HepG2 (cell line): Measurements from ENCODE around the gene PRR36. TPM values are rescaled to one million over a fixed set of nuclear protein-coding genes. Genes with fewer than 3 reads are reported as not detected.

ENCODE experiments used
- CHCHD3 ChIP-seq: sonication (generic); formaldehyde crosslinking; IDR thresholded peaks from 2 replicates; pipeline ENCODE4 v1.8.0; 2022; ENCODE audit warnings: mild to moderate bottlenecking, missing genetic modification reagents, moderate library complexity
- ERF ChIP-seq: IDR thresholded peaks from 2 replicates; pipeline ENCODE4 v1.6.1; 2018; ENCODE audit warnings: missing biosample characterization, missing genetic modification reagents
- ESRRA ChIP-seq: sonication (generic); formaldehyde crosslinking; IDR thresholded peaks from 2 replicates; pipeline ENCODE4 v1.5.1; 2020; ENCODE audit warnings: mild to moderate bottlenecking, low read depth, missing genetic modification reagents
- FOXK2 ChIP-seq: fragments of 450-650 bp; IDR thresholded peaks from 2 replicates; pipeline ENCODE4 v1.6.1; 2016
- GTF2F1 ChIP-seq: fragments of 150-350 bp; IDR thresholded peaks from 2 replicates; pipeline ENCODE4 v1.6.1; 2014; ENCODE audit warnings: low read length
- KLF15 ChIP-seq: sonication (generic); formaldehyde crosslinking; IDR thresholded peaks from 2 replicates; pipeline ENCODE4 v1.8.1; 2023; ENCODE audit warnings: borderline replicate concordance, mild to moderate bottlenecking, inconsistent platforms, missing genetic modification reagents, mixed read lengths
- MYC ChIP-seq: sonication (generic); formaldehyde crosslinking; IDR thresholded peaks from 2 replicates; pipeline ENCODE4 v1.9.0; 2021; ENCODE audit warnings: missing genetic modification reagents, borderline replicate concordance
- ONECUT2 ChIP-seq: sonication (generic); formaldehyde crosslinking; IDR thresholded peaks from 2 replicates; pipeline ENCODE4 v1.4.0; 2020; ENCODE audit warnings: missing genetic modification reagents
- THAP11 ChIP-seq: IDR thresholded peaks from 2 replicates; pipeline ENCODE4 v1.6.1; 2016; ENCODE audit warnings: missing biosample characterization, missing genetic modification reagents
- ZNF510 ChIP-seq: sonication (generic); formaldehyde crosslinking; IDR thresholded peaks from 2 replicates; pipeline ENCODE4 v1.4.0; 2020; ENCODE audit warnings: low read depth, mild to moderate bottlenecking, missing genetic modification reagents
- ZNF547 ChIP-seq: sonication (generic); formaldehyde crosslinking; IDR thresholded peaks from 2 replicates; pipeline ENCODE4 v1.5.1; 2020; ENCODE audit warnings: mild to moderate bottlenecking, missing genetic modification reagents
- ZNF790 ChIP-seq: sonication (generic); formaldehyde crosslinking; IDR thresholded peaks from 2 replicates; pipeline ENCODE4 v1.8.0; 2022; ENCODE audit warnings: missing genetic modification reagents, mild to moderate bottlenecking, borderline replicate concordance
- ZNF850 ChIP-seq: sonication (generic); formaldehyde crosslinking; conservative IDR thresholded peaks from 2 replicates; pipeline ENCODE4 v1.9.0; 2021; ENCODE audit warnings: mild to moderate bottlenecking, missing genetic modification reagents
- ZNF879 ChIP-seq: sonication (generic); formaldehyde crosslinking; IDR thresholded peaks from 2 replicates; pipeline ENCODE4 v1.8.1; 2023; ENCODE audit warnings: missing genetic modification reagents
- polyA plus RNA-seq, 8 experiments: library from polyadenylated mRNA; depleted of rRNA in 3 of 8; stranded (reverse) in 7 of 8; unstranded in 1 of 8; fragments of >200 nt; fragmentation: Illumina TruSeq in 4 of 8; extraction: Trizol in 4 of 8; gene quantifications; 2 replicates each; pipeline versions ENCODE4 v1.2.1 to v1.2.3, GENCODE V29; 2011 to 2016; ENCODE audit warnings: low read depth in 4 of 8, missing spikeins in 1 of 8, mixed read lengths in 1 of 8; ENCODE audit not compliant: insufficient read depth in 1 of 8
- total RNA-seq, 5 experiments: library from RNA; depleted of rRNA; stranded (reverse); fragments of >200 nt; fragmentation: Illumina TruSeq; extraction: Trizol; gene quantifications; 2 replicates each; pipeline ENCODE4 v1.2.3, GENCODE V29; 2016; ENCODE audit warnings: low read depth in 1 of 5
- TF ChIP-seq, protein P1 (sequence below): sonication (generic); formaldehyde crosslinking; IDR thresholded peaks from 2 replicates; pipeline ENCODE4 v1.4.0; 2020; ENCODE audit warnings: low read depth, missing genetic modification reagents
- TF ChIP-seq, protein P2 (sequence below): sonication (generic); formaldehyde crosslinking; IDR thresholded peaks from 2 replicates; pipeline ENCODE4 v1.8.0; 2022; ENCODE audit warnings: mild to moderate bottlenecking, missing genetic modification reagents, moderate library complexity
- TF ChIP-seq, protein P3 (sequence below): sonication (generic); formaldehyde crosslinking; IDR thresholded peaks from 2 replicates; pipeline ENCODE4; 2020; ENCODE audit warnings: missing genetic modification reagents, mild to moderate bottlenecking, borderline replicate concordance
- TF ChIP-seq, protein P4 (sequence below): sonication (generic); formaldehyde crosslinking; IDR thresholded peaks from 2 replicates; pipeline ENCODE4 v1.8.0; 2022; ENCODE audit warnings: mild to moderate bottlenecking, missing genetic modification reagents, borderline replicate concordance
- TF ChIP-seq, protein P5 (sequence below): sonication (generic); formaldehyde crosslinking; IDR thresholded peaks from 2 replicates; pipeline ENCODE4 v1.4.0; 2020; ENCODE audit warnings: low read depth, mild to moderate bottlenecking, missing genetic modification reagents

Gene PRR36
- total and polyA plus RNA-seq, 2 of the 13 experiments (the other 11 are each of a cell fraction or from before 2014, with no cell fraction given), result 0.07 to 0.17 TPM

DNA sequence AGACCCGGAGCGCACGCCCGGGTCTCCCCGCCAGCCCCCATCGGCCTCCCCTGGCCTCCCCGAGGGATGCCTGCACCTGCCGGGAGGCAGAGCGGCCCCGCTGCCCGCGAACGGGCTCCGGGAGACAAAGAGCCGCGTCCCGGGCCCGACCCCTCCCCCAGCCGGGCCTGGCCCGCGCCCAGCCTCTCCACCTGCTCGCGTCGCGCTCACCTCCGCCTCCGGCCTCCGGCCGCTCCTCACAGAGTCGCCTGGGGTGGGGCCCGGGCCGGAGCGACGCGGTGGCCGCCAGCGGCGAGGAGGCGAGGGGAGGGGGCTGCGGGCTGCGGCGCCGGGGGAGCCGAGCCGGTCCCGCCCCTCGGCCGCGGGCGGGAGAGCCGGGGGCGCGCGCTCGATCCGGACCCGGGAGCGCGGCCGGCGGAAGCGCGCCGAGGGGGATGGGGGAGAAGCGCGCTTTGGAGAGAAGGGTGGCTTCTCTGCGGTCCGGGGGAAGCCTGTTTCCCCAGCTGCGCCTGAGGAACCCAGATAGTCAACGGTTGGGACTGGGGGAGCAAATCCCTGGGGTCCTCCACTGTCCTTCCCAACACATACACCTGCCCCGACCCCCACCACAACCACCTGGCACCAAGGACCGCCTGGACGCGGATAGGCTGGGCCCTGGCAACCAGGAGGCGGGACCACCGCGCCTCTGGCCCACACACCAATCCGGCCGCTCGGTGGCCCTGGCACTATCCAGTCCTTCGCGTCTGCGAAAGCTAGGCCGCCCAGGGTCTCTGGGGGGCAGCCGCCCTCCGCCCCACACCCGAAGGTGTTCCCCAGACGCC lies at the start of gene PRR36 (continued):
- TF ChIP-seq, protein P1, sequence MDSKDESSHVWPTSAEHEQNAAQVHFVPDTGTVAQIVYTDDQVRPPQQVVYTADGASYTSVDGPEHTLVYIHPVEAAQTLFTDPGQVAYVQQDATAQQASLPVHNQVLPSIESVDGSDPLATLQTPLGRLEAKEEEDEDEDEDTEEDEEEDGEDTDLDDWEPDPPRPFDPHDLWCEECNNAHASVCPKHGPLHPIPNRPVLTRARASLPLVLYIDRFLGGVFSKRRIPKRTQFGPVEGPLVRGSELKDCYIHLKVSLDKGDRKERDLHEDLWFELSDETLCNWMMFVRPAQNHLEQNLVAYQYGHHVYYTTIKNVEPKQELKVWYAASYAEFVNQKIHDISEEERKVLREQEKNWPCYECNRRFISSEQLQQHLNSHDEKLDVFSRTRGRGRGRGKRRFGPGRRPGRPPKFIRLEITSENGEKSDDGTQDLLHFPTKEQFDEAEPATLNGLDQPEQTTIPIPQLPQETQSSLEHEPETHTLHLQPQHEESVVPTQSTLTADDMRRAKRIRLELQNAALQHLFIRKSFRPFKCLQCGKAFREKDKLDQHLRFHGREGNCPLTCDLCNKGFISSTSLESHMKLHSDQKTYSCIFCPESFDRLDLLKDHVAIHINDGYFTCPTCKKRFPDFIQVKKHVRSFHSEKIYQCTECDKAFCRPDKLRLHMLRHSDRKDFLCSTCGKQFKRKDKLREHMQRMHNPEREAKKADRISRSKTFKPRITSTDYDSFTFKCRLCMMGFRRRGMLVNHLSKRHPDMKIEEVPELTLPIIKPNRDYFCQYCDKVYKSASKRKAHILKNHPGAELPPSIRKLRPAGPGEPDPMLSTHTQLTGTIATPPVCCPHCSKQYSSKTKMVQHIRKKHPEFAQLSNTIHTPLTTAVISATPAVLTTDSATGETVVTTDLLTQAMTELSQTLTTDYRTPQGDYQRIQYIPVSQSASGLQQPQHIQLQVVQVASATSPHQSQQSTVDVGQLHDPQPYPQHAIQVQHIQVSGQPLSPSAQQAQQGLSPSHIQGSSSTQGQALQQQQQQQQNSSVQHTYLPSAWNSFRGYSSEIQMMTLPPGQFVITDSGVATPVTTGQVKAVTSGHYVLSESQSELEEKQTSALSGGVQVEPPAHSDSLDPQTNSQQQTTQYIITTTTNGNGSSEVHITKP, result no peak
- TF ChIP-seq KLF15 (CRISPR knock-in tag) (no peak), FOXK2 (no peak), ZNF879 (no peak), ZNF790 (peak; percentile 45; the same call in 1 of the 2 replicates), ONECUT2 (CRISPR knock-in tag) (no peak), ZNF850 (CRISPR knock-in tag) (no peak), CHCHD3 (no peak), MYC (CRISPR knock-in tag) (no peak; the same call in 1 of the 2 replicates), ZNF510 (CRISPR knock-in tag) (no peak), ERF (CRISPR knock-in tag) (no peak), THAP11 (0 out of 2 replicates have a peak, but pooled peaks have one; percentile 8), ZNF547 (no peak), ESRRA (CRISPR knock-in tag) (no peak), GTF2F1 (no peak)
- TF ChIP-seq, protein P2, sequence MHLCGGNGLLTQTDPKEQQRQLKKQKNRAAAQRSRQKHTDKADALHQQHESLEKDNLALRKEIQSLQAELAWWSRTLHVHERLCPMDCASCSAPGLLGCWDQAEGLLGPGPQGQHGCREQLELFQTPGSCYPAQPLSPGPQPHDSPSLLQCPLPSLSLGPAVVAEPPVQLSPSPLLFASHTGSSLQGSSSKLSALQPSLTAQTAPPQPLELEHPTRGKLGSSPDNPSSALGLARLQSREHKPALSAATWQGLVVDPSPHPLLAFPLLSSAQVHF (CRISPR knock-in tag), result no peak
- TF ChIP-seq, protein P3, sequence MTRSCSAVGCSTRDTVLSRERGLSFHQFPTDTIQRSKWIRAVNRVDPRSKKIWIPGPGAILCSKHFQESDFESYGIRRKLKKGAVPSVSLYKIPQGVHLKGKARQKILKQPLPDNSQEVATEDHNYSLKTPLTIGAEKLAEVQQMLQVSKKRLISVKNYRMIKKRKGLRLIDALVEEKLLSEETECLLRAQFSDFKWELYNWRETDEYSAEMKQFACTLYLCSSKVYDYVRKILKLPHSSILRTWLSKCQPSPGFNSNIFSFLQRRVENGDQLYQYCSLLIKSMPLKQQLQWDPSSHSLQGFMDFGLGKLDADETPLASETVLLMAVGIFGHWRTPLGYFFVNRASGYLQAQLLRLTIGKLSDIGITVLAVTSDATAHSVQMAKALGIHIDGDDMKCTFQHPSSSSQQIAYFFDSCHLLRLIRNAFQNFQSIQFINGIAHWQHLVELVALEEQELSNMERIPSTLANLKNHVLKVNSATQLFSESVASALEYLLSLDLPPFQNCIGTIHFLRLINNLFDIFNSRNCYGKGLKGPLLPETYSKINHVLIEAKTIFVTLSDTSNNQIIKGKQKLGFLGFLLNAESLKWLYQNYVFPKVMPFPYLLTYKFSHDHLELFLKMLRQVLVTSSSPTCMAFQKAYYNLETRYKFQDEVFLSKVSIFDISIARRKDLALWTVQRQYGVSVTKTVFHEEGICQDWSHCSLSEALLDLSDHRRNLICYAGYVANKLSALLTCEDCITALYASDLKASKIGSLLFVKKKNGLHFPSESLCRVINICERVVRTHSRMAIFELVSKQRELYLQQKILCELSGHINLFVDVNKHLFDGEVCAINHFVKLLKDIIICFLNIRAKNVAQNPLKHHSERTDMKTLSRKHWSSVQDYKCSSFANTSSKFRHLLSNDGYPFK (CRISPR knock-in tag), result 0 out of 2 replicates have a peak, but pooled peaks have one; percentile 45
- TF ChIP-seq, protein P4, sequence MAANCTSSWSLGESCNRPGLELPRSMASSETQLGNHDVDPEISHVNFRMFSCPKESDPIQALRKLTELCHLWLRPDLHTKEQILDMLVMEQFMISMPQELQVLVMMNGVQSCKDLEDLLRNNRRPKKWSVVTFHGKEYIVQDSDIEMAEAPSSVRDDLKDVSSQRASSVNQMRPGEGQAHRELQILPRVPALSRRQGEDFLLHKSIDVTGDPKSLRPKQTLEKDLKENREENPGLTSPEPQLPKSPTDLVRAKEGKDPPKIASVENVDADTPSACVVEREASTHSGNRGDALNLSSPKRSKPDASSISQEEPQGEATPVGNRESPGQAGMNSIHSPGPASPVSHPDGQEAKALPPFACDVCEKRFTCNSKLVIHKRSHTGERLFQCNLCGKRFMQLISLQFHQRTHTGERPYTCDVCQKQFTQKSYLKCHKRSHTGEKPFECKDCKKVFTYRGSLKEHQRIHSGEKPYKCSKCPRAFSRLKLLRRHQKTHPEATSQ (CRISPR knock-in tag), result no peak
- TF ChIP-seq, protein P5, sequence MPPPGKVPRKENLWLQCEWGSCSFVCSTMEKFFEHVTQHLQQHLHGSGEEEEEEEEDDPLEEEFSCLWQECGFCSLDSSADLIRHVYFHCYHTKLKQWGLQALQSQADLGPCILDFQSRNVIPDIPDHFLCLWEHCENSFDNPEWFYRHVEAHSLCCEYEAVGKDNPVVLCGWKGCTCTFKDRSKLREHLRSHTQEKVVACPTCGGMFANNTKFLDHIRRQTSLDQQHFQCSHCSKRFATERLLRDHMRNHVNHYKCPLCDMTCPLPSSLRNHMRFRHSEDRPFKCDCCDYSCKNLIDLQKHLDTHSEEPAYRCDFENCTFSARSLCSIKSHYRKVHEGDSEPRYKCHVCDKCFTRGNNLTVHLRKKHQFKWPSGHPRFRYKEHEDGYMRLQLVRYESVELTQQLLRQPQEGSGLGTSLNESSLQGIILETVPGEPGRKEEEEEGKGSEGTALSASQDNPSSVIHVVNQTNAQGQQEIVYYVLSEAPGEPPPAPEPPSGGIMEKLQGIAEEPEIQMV, result peak; percentile 100
